Measurements from ENCODE around the gene DPPA4. TPM values are rescaled to one million over a fixed set of nuclear protein-coding genes. Genes with fewer than 3 reads are reported as not detected.

The DPPA4 gene
- total RNA-seq, 2 experiments from 2014 or later, result 0.29 to 0.54 TPM

DNA sequence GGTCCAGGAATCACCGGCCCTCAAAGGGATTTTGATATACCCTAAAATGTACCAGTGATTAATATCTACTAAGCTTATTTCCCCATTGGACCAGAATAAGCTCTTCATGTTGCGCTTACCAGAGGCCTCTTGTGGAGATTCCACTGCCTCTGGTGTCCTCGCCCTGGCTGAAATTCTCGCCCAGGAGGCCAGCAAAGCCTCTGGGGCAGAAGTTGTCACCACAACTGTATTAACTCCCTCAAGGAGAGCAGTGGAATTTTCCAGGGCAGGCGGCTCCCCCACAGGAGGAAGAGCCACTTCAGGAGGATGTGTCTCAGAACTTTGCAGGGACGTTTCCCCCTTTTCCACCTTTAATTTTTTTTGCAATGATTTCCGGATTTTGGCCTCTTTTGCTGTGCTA lies 6.9 kb downstream of the DPPA4 start:
- no peaks in the 10 kb centered on the region for H3K36me3 Mint-ChIP-seq (ENCODE audit: low read depth)
- no peaks in the 10 kb centered on the region for H3K27me3 Mint-ChIP-seq (ENCODE audit: low read depth)
- no peak overlapping the region for H3K27ac Mint-ChIP-seq
- no peaks in the 10 kb centered on the region for H3K4me1 Mint-ChIP-seq (ENCODE audit: low read depth)
- no peak overlapping the region for H3K4me3 Mint-ChIP-seq
- intact Hi-C loops (cut with micrococcal nuclease), result no loop called here
- no peak for DNase-seq
- H3K9me3 Mint-ChIP-seq, result no peaks in the 10 kb centered on the region
- CTCF ChIA-PET, result no interaction called here

DNA sequence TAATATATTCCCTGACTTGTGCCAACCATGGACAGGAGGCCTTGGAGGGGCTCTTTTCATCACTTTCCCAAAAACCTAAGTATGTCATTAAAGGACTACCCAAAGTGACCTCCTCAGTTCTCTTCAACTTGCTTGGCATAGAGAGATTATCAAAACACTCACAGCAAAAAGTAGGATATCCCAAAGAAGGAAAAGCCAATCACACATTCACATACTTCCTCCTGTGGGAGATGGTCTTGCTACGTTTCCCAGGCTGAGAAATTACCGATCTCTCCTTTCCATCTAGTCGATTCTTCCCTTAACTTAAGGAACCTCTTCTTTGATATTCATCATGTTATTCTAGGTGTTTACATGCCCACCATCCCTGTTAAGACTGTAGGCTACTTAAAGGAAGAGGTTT lies 9.1 kb downstream of the DPPA4 start:
- Mint-ChIP-seq H3K27ac (no peak overlapping the region), H3K4me3 (no peak overlapping the region), H3K4me1 (ENCODE audit: low read depth) (no peaks in the 10 kb centered on the region), H3K27me3 (ENCODE audit: low read depth) (no peaks in the 10 kb centered on the region), H3K9me3 (no peaks in the 10 kb centered on the region), H3K36me3 (ENCODE audit: low read depth) (no peaks in the 10 kb centered on the region)
- intact Hi-C loops (cut with micrococcal nuclease), result no loop called here
- DNase-seq, result no peak
- CTCF ChIA-PET, result no interaction called here

DNA sequence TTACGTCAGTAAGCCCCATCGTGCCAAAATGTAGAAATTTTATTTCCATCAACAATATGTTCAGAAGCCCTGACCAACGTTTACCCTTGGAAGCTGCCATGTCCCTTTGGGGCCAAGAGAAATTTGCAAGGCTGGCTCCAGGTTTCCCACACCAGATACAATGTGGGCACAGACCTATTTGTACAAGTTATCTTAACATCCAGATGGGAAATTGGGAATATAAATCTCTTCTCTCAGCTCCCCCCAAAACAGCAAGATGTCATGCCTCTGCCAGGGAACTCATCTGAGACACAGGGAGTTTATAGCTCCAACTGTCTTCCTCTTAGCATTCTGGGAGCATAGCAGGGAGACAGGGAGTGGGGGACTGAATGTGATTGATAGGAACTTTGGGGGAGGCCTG lies 11.7 kb downstream of the DPPA4 start:
- CTCF ChIA-PET, result no interaction called here
- H3K4me3 Mint-ChIP-seq, result no peak overlapping the region
- DNase-seq, result no peak
- intact Hi-C loops (cut with micrococcal nuclease), result no loop called here
- H3K27ac Mint-ChIP-seq, result no peak overlapping the region
- no peaks in the 10 kb centered on the region for H3K9me3 Mint-ChIP-seq
- H3K4me1 Mint-ChIP-seq (ENCODE audit: low read depth), result no peaks in the 10 kb centered on the region
- no peaks in the 10 kb centered on the region for H3K27me3 Mint-ChIP-seq (ENCODE audit: low read depth)
- no peaks in the 10 kb centered on the region for H3K36me3 Mint-ChIP-seq (ENCODE audit: low read depth)

DNA sequence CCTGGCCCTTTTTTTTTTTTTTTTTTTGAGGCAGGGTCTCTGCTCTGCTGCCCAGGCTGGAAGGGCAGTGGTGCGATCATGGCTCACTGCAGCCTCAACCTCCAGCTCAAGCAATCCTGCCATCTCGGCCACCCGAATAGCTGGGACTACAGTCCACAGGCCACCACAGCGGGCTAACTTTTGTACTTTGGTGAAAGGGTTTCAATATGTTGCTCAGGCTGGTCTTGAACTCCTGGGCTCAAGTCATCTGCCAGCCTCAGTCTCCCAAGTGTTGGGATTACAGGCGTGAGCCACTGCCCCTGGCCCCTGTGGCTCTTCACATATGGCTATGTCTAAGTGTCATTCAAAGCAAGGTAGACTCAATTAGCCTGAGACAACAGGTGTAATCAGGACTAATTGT lies 12.2 kb downstream of the DPPA4 start:
- no peak for DNase-seq
- H3K27ac Mint-ChIP-seq, result no peak overlapping the region
- no peaks in the 10 kb centered on the region for H3K9me3 Mint-ChIP-seq
- no peak overlapping the region for H3K4me3 Mint-ChIP-seq
- H3K36me3 Mint-ChIP-seq (ENCODE audit: low read depth), result no peaks in the 10 kb centered on the region
- no peaks in the 10 kb centered on the region for H3K4me1 Mint-ChIP-seq (ENCODE audit: low read depth)
- H3K27me3 Mint-ChIP-seq (ENCODE audit: low read depth), result no peaks in the 10 kb centered on the region
- CTCF ChIA-PET, result interaction anchor here (0.6 kb wide), 1 partner anchor 653 kb away, joined by 3 read pairs; no protein-coding TSS in a partner anchor
- intact Hi-C loops (cut with micrococcal nuclease), result no loop called here

DNA sequence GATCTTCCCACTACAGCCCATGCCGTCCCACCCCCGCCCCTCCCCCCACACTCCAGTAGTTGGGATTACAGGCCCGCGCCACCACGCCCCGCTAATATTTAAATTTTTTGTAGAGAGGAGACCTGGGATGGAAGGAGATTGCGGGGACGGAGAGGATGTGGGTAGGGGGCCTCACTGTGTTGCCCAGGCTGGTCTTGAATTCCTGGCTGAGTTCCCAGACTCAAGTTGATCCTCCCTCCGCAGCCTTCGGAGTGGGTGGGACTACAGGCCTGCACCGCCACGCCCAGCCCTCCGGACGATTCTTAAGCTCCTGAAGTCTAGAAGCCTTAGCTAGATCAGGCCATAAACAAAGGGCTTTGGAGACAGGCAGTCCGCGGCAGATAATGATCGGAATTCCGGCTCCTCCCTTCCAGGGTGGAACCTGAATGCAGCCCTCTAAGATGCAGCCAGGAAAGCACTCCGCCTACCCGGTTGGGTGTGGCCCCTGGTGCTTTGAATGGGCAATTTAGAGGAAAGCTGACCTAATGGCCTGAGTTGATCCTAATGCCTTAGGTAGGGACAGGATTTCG lies 21.1 kb downstream of the DPPA4 start, which contains the start of gene DPPA2:
TSS of gene DPPA2 (minus strand) at position 356 of the 569 bp plus-strand sequence. CDS start 1,975 bp downstream, outside the sequence.
- H3K36me3 Mint-ChIP-seq (ENCODE audit: low read depth), result no peaks in the 10 kb centered on the region
- H3K27ac Mint-ChIP-seq, result no peak within 1 kb of the TSS
- H3K9me3 Mint-ChIP-seq, result no peaks in the 10 kb centered on the region
- no peaks in the 10 kb centered on the region for H3K4me1 Mint-ChIP-seq (ENCODE audit: low read depth)
- DNase-seq, result no peak
- no peak within 1 kb of the TSS for H3K4me3 Mint-ChIP-seq
- CTCF ChIA-PET, result no interaction called here
- intact Hi-C loops (cut with micrococcal nuclease), result no loop called here
- H3K27me3 Mint-ChIP-seq (ENCODE audit: low read depth), result no peaks in the 10 kb centered on the region

DNA sequence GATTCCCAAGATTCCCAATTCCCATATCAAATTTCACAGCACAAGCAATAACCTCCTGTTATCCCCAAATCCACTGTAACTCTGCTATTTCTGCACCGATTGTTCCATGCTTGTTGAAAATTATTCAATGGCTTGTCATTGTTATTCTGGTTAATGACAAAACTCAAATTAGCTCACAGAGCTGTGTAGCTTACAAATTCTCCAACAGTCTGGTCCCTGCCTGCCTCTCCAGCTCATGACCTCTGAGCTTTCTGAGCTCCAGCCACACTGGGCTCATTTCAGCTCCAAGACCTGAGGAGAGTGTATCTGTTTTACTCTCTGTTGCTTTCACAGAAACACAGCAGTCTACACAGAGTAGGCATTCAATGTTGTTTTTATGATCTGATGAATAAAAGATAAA lies 24.3 kb downstream of the DPPA4 start:
- CTCF ChIA-PET, result no interaction called here
- no peak overlapping the region for H3K27ac Mint-ChIP-seq

DNA sequence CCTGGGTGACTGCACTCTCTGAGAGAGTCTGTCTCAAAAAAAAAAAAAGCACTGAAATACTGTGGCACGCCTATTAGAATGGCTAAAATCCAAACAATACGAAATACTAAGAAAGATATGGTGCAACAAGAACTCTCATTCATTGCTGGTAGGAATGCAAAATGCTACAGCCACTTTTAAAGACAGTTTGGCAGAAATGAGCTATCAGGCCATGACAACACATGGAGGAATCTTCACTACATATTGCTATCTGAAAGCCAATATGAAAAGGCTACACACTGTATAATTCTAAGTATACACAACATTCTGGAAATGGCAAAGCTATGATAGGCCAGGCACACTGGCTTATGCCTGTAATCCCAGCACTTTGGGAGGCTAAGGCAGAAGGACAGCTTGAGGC lies 39.9 kb downstream of the DPPA4 start:
- H3K27me3 Mint-ChIP-seq (ENCODE audit: low read depth), result no peaks in the 10 kb centered on the region
- no peaks in the 10 kb centered on the region for H3K4me1 Mint-ChIP-seq (ENCODE audit: low read depth)
- no peak overlapping the region for H3K27ac Mint-ChIP-seq
- no peaks in the 10 kb centered on the region for H3K36me3 Mint-ChIP-seq (ENCODE audit: low read depth)
- intact Hi-C loops (cut with micrococcal nuclease), result no loop called here
- H3K4me3 Mint-ChIP-seq, result no peak overlapping the region
- DNase-seq, result no peak
- CTCF ChIA-PET, result no interaction called here
- H3K9me3 Mint-ChIP-seq, result no peaks in the 10 kb centered on the region

More for the DNA sequence above, 24.3 kb downstream of the DPPA4 start:
- Mint-ChIP-seq H3K4me3 (no peak overlapping the region), H3K9me3 (no peaks in the 10 kb centered on the region), H3K27me3 (ENCODE audit: low read depth) (no peaks in the 10 kb centered on the region), H3K4me1 (ENCODE audit: low read depth) (no peaks in the 10 kb centered on the region), H3K36me3 (ENCODE audit: low read depth) (no peaks in the 10 kb centered on the region)
- DNase-seq, result no peak
- intact Hi-C loops (cut with micrococcal nuclease), result no loop called here

DNA sequence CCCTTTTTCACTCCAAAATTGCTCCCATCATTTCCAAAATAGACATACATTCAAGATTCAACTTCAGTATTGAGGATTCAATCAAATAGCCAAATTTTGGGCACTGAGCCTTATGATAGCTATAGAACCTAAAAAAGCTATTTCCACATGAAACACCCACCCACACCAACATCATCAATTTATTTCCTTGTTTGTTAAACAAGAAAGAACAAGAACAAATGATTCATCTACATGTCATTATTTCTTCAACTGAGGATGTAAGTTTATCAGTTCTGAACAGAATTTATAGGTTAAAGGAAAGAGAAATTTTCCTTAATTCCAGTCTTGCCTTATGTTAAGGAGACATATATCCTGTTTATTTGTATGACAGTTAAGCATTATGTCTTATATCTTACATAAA lies 53.3 kb downstream of the DPPA4 start:
- no peak overlapping the region for H3K27ac Mint-ChIP-seq

DNA sequence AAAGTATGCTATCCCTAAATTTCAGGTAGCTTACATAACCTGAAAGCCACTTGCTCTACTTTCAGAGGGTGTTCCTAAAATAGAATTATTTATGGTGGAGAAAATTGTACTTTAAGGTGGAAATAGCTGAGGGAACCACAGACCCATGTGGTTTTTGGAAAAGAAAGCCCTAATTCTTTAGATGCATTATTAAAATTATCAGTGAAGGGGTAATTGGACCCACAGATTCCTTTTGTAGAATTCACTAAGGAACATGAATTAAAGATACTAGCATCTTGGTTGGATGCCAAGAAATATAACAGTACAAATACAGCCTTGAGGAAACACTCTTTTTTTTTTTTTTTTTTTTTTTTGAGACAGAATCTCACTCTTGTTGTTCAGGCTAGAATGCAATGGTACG lies 58.8 kb downstream of the DPPA4 start:
- CTCF ChIA-PET, result interaction anchor here (0.8 kb wide), 1 partner anchor 9 kb away, joined by 3 read pairs; no protein-coding TSS in a partner anchor
- intact Hi-C loops (cut with micrococcal nuclease), result loop anchor here (10.0 kb wide), 2 partner anchors 1036 to 1796 kb away; partner anchors contain the start of gene NECTIN3
- H3K36me3 Mint-ChIP-seq (ENCODE audit: low read depth), result no peaks in the 10 kb centered on the region

More for the DNA sequence above, 53.3 kb downstream of the DPPA4 start:
- intact Hi-C loops (cut with micrococcal nuclease), result no loop called here
- no peaks in the 10 kb centered on the region for H3K36me3 Mint-ChIP-seq (ENCODE audit: low read depth)
- peaks cover 2% of the 10 kb centered on the region for H3K27me3 Mint-ChIP-seq (ENCODE audit: low read depth)
- no peaks in the 10 kb centered on the region for H3K9me3 Mint-ChIP-seq
- DNase-seq, result no peak
- H3K4me3 Mint-ChIP-seq, result no peak overlapping the region
- CTCF ChIA-PET, result interaction anchor here (2.0 kb wide), 1 partner anchor 8 kb away, joined by 6 read pairs; no protein-coding TSS in a partner anchor
- H3K4me1 Mint-ChIP-seq (ENCODE audit: low read depth), result no peaks in the 10 kb centered on the region

DNA sequence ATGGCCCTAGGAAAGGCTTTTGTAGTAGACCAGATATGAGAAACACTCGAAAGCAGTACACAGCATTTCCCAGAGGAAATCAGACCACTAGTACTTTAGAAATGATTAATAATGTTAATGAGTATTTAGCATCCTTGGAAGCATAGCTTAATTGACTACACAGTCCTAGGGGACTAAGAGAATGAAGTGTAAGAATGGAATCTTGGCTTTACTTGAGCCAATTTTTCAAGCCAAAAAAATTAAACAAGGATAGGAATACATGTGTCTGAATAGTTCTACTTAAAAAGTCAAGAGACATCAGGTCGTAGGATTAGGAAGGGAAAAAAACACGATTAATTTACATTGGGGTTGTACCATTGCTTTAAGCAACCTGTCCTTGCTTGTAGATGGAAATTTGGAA lies 59.2 kb downstream of the DPPA4 start:
- H3K36me3 Mint-ChIP-seq (ENCODE audit: low read depth), result no peaks in the 10 kb centered on the region
- DNase-seq, result no peak
- intact Hi-C loops (cut with micrococcal nuclease), result loop anchor here (10.0 kb wide), 2 partner anchors 1037 to 1797 kb away; partner anchors contain the start of gene NECTIN3
- H3K9me3 Mint-ChIP-seq, result no peaks in the 10 kb centered on the region
- H3K27me3 Mint-ChIP-seq (ENCODE audit: low read depth), result peaks cover 3% of the 10 kb centered on the region
- H3K4me1 Mint-ChIP-seq (ENCODE audit: low read depth), result no peaks in the 10 kb centered on the region
- CTCF ChIA-PET, result interaction anchor here (0.8 kb wide), 1 partner anchor 10 kb away, joined by 3 read pairs; no protein-coding TSS in a partner anchor
- H3K4me3 Mint-ChIP-seq, result no peak overlapping the region
- no peak overlapping the region for H3K27ac Mint-ChIP-seq

More for the DNA sequence above, 58.8 kb downstream of the DPPA4 start:
- Mint-ChIP-seq H3K27me3 (ENCODE audit: low read depth) (peaks cover 3% of the 10 kb centered on the region), H3K4me3 (no peak overlapping the region), H3K9me3 (no peaks in the 10 kb centered on the region), H3K27ac (no peak overlapping the region), H3K4me1 (ENCODE audit: low read depth) (no peaks in the 10 kb centered on the region)
- DNase-seq, result no peak

Other genes starting within 250 kb of the DPPA4 start
- gene MORC1, start 219.4 kb downstream of the DPPA4 start, total RNA-seq, result not detected
- not detected for gene C3orf85, start 200.8 kb downstream of the DPPA4 start, total RNA-seq
- gene DPPA2, start 21.0 kb downstream of the DPPA4 start, total RNA-seq, result not detected

All from activated naive CD4-positive, alpha-beta T cell treated with anti-CD3 and anti-CD28 coated beads for 36 hours (primary cell).